Dedifferentiated amniotic fluid mesenchymal stem cell (primary cell): ENCODE data around the gene PPP1R1B.

Experiments used
- DNase-seq: peaks from one replicate; pipeline ENCODE4 v3.0.0-alpha.2; 2016; ENCODE audit errors: extremely low spot score

PPP1R1B gene

DNA sequence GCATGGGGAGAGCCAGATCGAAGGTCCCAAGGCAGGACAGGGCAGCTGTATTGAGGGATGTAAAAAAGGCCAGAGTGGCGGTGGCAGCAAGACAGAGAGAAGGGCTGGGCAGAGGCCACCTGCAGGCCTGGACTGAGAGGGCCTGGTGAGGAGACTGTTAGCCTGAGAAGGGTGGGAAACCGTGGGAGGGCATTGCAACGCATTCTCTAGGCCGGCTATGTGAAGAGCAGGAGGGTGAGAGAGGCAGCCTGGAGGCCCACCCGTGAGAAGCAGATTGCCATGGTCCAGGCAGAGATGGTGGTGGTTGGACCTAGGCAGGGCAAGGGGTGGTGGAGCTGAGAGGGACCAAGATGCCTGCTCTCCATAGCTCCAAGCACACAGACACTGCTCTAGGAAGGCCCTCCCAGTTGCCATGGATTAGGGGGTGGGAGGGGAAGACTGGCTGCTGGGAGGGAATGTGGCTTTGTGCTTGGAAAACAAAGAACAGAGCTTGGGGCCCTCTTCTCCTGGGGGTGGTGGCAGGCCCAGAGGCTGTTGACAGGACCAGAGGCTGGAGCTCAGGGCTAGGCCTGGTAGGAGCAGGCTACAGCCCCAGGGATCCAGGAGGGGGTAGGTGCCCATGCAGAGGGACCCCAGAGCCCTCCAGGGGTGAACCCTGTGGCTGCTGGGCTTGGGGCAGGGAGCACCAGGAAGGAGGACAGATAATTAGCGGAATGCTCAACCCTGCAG is 26.0 kb downstream of the PPP1R1B start:
- DNase-seq: no peak

DNA sequence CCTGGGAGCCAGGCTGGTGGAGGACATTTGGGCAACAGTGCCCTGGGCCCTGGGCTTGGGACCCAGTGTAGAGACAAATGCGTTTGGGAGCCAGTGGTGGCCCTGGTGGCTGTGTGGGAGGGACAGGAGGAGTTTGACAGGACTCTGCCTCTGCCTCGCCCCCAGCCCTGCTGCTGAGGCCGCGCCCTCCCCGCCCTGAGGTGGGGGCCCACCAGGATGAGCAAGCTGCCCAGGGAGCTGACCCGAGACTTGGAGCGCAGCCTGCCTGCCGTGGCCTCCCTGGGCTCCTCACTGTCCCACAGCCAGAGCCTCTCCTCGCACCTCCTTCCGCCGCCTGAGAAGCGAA is 26.5 kb downstream of the PPP1R1B start:
- no peak for DNase-seq

DNA sequence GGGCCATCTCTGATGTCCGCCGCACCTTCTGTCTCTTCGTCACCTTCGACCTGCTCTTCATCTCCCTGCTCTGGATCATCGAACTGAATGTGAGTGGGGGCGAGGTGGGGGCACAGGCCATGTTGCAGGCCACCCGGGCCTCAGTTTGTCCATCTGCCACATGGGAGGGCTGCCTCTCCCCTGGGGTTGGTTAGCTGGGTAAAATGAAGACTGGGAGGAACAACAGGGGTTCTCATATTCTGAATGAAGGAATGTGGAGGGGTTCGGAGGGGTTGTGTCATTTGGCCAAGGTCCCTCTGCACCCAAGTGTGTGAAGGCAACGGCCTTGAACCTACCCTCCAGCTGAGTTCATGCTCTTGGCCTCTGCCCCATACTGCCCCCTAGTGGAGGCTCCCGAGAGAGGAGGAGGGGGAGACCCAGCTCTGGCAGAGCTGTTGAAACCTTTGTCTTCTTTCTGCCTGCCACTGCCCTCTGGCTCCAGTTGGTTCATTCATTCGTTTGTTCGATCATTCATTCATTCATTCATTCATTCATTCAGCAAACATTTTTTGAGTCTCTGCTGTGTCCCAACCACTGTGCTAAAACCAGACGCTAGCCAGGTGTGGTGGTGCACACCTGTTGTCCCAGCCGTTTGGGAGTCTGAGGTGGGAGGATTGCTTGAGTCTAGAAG is 27.0 kb downstream of the PPP1R1B start:
- DNase-seq: no peak

DNA sequence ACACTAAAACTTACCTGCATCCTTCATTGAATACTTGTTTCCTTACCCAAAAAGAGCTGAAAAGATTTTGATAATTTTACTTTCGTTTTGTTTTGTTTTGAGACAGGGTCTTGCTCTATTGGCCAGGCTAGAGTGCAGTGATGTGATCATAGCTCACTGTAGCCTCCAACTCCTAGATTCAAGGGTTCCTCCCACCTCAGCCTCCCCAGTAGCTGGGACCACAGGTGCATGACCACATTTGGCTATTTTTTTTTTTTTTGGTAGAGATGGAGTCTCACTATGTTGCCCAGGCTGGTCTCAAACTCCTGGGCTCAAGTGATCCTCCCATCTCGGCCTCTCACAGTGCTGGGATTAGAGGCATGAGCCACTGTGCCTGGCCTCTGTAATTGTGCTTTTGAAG is 28.4 kb downstream of the PPP1R1B start:
- no peak for DNase-seq

DNA sequence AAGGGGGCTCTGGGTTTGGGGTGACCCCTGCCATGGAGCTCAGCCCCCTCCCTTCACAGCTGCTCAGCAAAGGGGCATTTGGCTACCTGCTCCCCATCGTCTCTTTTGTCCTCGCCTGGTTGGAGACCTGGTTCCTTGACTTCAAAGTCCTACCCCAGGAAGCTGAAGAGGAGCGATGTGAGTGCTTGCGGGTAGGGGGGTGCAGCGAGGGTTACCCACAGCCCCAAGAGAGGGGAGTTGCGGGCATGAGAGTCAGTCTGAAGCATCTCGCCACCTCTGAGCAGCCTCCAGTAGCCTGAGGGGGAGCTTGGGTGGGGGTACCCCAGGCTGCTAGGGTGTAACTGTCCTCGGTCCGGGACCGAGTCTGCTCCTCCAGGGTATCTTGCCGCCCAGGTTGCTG is 31.6 kb downstream of the PPP1R1B start:
- DNase-seq: no peak

DNA sequence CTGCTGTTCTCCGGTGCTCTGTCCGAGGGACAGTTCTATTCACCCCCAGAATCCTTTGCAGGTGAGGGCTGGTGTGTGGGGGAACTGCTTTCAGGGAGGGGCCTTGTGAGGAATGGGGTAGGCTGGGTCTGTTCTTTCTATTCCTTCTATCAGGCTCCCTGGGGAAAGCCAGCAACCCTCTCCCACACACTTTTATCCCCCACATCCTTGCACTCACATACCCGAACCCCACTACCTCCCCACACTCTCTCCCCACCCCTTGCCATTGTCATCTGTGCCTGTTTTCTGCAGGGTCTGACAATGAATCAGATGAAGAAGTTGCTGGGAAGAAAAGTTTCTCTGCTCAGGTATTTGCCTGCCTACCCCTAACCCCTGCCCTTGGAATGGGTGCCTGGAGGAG is 32.0 kb downstream of the PPP1R1B start:
- DNase-seq: no peak

DNA sequence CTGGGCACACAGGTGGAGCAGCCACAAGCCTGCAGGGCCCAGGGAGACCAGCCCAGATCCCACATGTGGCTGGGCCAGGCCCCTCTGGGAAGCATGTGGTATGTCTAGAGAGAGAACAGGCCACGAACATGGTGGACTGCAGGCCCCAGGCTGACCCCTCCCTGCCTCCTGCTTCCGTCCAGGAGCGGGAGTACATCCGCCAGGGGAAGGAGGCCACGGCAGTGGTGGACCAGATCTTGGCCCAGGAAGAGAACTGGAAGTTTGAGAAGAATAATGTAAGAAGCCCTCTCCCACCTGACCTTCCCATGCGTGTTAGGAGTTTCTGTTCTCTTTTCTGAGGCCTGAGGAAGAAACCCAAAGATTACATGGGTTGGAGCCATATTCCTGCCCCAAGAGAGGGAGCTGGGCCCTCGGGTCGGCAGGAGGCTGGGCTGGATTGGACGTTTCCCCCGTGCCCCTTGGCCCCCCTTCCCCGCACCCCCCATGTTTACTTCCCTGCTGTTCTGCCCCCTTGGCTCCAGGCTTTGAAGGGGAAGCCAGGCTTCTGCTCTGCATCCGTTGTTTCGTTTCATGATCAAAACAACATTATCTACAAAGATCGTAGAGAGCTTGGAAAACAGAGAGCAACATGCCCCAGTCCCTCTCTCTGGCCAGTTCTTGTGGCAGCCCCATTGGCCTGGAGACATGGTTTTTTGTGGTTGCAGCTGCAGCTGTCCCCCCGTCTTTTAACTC is 32.7 kb downstream of the PPP1R1B start:
- no peak for DNase-seq

DNA sequence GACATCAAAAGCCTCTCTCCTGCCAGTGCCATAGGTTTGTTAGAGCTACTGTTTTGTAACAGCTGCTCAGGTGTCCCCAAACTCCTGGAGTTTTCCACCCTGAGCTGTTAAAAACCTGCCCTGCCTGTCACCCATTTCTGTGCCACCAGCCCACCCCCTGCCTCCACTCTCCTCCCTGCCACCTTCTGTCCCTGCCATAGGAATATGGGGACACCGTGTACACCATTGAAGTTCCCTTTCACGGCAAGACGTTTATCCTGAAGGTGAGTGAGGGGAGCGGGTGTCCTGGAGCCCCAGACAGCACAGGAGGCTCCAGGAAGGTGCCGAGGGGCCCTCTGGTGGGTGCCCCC is 33.2 kb downstream of the PPP1R1B start:
- DNase-seq: no peak

DNA sequence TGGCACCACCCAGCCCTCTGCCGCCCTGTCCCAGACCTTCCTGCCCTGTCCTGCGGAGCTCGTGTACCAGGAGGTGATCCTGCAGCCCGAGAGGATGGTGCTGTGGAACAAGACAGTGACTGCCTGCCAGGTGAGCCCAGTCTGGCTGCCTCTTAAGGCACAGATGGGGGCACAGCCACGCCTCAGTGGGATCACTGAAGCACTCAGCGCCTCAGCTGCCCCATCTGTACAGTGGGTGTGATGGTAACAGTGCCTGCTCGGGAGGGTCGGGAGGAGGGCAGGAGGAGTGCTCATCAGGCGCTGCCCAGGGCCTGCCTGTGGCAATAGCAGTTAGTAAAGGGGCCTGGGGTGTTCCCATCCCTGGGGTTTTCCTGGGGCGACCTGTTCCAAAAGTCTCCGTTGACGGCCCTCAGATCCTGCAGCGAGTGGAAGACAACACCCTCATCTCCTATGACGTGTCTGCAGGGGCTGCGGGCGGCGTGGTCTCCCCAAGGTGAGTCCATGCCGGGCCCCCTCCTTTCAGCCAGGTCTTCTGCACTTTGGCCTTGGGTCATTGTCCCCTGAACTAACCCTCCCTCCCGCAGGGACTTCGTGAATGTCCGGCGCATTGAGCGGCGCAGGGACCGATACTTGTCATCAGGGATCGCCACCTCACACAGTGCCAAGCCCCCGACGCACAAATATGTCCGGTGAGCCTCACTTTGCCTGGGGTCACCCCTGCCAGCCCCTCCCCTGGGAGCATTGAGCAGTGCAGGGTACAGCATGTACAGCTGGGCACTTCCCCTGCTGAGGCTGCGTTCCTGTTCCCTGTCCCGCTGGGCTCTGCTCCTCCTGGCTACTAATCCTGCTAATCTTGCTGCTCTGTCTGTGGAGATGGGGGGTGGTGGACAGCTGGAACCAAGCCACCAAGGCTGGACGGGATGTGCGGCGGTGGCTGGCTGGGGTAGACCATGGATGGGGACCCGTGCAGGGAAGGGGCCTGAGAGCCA is 33.9 kb downstream of the PPP1R1B start:
- DNase-seq: no peak

DNA sequence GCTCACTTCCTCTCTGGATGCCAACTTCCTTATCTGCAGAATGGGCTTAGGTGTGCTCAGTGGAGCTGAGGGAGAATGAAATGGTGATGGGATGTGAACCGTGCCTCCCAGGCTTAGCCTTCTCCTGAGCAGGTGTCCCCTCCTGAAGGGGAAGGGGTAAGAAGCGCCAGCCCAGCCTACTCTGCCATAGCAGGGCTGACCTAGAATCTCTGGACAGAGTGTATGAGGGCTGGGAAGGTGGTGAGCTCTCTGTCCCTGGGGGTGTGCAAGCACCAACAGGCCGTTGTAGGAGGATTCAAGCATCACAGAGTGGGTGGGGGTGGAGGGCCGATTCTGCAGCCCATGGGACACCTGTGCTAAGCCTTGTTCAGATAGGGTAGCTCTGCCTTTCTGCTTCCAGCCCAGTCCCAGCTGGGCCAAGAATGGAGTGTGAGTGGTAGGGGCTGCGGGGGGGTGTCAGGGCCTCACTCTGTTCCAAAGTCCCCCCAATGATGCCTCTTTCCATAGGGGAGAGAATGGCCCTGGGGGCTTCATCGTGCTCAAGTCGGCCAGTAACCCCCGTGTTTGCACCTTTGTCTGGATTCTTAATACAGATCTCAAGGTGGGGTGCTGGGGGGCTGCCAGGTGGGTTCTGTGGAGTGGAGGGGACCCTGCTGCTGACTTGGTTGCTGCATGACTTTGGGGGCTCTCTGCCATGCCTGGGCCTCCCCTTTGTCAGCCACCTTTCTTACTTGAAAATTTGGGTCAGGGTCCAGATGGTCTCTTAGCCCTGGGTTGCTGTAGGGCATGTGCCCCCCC is 35.2 kb downstream of the PPP1R1B start:
- no peak for DNase-seq

DNA sequence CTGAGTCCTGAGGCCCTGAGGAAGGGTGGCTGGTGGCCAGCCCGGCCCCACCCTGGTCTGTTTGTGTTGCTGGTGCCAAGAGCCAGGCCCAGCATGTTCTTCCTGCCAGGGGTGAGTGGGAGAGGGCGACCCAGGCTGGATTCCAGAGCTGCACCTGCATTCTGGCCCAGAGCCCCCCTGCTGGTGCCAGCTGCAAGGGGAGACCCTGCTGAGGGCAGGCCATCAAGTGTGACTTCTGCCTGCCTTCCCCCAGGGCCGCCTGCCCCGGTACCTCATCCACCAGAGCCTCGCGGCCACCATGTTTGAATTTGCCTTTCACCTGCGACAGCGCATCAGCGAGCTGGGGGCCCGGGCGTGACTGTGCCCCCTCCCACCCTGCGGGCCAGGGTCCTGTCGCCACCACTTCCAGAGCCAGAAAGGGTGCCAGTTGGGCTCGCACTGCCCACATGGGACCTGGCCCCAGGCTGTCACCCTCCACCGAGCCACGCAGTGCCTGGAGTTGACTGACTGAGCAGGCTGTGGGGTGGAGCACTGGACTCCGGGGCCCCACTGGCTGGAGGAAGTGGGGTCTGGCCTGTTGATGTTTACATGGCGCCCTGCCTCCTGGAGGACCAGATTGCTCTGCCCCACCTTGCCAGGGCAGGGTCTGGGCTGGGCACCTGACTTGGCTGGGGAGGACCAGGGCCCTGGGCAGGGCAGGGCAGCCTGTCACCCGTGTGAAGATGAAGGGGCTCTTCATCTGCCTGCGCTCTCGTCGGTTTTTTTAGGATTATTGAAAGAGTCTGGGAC is 36.0 kb downstream of the PPP1R1B start:
- no peak for DNase-seq

DNA sequence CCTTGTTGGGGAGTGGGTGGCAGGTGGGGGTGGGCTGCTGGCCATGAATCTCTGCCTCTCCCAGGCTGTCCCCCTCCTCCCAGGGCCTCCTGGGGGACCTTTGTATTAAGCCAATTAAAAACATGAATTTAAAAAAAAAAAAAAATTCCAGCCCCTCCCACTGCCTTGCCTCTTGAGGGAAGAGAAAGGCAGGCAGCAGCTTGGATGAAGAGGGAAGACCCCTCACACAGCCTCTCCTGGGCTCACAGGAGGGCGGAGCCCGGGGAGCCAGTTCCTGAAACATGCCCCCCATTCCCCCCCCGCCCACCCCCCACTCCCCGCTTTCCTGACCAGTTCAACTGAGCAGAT is 36.6 kb downstream of the PPP1R1B start:
- DNase-seq: no peak

DNA sequence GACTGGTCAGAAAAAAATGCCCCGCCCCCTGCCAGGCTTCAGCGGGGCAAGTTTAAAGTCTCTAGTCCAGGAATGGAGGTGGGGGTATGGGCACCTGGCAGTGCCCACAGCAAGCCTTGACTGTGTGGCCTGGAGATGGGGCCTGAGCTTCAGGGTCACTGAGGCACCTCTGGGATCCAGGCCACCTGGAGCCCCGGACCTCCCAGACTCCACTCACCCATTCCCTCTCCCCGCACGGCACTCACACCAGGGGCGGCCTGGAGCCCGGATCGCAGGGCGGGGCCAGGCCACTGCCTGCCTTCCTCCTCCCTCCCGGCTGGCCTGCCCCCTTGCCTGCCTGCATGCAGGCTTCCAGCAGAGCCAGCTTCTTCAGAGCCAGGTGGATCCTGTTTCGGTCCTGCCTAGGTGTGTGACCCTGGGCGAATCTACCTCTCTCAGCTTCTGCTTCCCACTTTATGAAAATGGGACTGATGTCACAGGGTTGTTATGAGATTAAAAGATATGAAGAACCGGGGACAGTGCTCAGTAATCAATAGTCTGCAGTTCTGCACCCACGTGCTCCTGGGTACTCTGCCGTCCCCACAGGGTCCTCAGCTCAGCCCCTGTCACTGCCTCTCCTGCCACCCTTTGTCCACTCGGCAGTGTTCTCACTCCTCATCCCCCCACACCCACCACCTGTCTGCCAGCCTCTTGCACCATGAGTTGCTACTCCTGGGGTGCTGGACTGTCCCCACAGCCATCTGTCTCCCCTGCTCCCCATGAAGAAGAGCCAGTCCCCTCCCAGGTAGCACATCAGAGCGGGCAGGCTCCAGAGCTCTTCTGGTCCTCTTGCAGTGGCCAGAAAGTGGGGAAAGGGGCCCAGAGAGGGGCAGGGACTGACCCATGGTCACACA is 37.2 kb downstream of the PPP1R1B start:
- no peak for DNase-seq

DNA sequence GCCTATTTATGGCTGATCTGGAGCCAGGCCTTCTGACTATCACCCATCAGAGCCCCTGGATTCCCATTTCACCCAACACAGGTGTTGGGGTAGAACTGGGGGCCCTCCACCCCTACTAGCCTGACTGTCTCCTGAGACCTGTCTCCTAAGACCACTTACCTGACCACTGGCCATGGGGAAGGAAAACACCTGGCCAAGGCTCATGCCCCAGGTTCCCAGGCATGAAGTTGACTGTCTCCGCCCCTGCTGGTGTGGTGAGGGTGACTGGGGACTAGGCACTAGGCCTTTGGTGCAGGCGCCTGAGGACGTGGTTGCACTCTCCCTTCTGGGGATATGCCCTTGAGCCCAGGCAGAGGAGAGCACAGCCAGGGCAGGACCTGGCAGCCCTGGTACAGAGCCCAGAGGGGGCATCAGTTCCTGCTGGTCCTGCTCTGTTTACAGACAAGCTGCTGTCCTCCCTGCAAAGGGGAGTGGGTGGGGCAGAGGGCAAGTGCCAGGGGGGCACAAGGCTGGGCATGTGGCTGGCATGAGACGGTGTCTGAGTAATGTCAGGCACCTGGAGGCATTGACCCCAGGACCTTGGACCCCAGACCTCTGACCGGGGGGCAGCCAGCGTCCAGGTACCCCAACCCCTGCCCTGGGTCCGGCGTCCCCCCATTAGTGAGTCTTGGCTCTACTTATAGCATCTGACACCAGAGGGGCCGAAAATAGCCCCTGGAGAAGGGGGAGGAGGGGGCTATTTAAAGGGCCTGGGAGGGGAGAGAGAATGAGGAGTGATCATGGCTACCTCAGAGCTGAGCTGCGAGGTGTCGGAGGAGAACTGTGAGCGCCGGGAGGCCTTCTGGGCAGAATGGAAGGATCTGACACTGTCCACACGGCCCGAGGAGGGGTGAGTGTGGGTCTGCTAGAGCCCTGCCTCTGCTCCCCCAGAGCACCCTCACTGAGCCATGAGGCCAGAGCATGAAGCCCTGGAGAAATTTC is 38.1 kb downstream of the PPP1R1B start, which contains the start of gene TCAP:
Gene TCAP (plus strand): TSS at position 769 of the 981 bp plus-strand sequence. CDS start 11 bp downstream, at position 780.
- DNase-seq: no peak

DNA sequence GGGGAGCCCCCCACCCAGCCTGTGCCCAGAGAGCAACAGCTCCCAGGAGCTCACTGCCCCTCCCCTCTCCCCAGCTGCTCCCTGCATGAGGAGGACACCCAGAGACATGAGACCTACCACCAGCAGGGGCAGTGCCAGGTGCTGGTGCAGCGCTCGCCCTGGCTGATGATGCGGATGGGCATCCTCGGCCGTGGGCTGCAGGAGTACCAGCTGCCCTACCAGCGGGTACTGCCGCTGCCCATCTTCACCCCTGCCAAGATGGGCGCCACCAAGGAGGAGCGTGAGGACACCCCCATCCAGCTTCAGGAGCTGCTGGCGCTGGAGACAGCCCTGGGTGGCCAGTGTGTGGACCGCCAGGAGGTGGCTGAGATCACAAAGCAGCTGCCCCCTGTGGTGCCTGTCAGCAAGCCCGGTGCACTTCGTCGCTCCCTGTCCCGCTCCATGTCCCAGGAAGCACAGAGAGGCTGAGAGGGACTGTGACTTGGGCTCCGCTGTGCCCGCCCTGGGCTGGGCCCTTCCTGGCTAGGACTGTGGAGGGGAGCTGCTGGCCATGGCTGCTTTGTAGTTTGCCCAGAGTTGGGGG is 39.0 kb downstream of the PPP1R1B start:
- no peak for DNase-seq

DNA sequence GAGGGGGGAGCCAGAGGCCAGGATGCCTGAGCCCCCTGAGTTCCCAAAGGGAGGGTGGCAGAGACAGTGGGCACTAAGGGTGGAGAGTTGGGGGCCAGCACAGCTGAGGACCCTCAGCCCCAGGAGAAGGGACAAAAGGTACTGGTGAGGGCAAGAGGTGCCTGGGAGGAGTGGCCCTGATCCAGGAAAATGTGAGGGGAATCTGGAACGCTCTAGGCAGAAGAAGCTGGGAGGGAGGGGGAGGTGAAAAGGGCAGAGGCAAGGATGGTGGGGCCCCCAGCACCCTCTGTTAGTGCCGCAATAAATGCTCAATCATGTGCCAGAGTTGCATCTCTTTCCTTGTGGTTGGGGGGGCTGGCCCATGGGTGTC is 39.5 kb downstream of the PPP1R1B start:
- DNase-seq: no peak

DNA sequence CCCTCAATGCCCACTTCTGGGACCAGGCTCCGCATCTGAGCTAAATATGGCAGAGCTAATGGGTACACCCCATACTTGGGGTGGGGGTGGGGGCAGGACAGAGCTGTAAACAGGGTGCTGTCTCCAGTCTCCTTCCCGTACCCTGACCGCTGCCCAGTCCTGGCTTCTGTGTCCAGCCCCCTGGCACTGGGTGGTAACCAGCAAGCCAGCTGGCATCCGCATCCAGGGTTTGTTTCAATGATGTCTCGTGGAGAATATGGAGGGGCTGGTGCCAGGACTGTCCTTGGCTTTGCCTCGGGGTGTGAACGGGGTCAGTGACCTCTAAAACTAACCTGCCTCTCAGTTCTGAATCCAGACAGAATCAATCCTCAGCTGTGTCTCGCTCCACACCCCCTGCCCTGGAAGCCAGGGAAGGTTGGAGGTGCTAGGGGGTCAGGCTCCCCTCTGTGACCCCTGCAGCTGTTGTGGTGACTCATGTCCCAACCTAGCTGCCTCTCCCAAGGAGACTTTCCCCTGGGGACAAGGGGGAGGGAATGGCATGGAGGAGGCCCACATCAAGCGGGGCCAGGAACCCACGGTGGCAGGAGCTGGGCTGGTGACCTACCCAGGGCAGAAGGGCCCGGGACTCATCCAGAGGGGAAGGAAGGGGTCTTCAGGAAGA is 40.0 kb downstream of the PPP1R1B start:
- no peak for DNase-seq
